Neutrophil (primary cell): Measurements from ENCODE around the gene ADCY2.

Experiments
- H3K27ac ChIP-seq: fragments of 200-600 bp; sonication (generic); 2 replicates; pipeline ENCODE4 v1.5.1; 2016; ENCODE audit warnings: mild to moderate bottlenecking, moderate library complexity
- H3K27me3 ChIP-seq: fragments of 200-600 bp; sonication (generic); 2 replicates; pipeline ENCODE4 v1.6.0; 2016; ENCODE audit warnings: mild to moderate bottlenecking
- H3K36me3 ChIP-seq: fragments of 200-600 bp; sonication (generic); 2 replicates; pipeline ENCODE4 v1.5.1; 2017
- H3K4me1 ChIP-seq, 2 experiments: fragments of 200-600 bp in 1 of 2; sonication (generic) in 1 of 2; 1 replicate in 1 of 2; 2 replicates in 1 of 2; pipeline versions ENCODE4 v1.5.1 to v1.6.1; 2013 to 2016; ENCODE audit warnings: low read depth in 1 of 2, low read length in 1 of 2, mild to moderate bottlenecking in 1 of 2, moderate library complexity in 1 of 2; ENCODE audit not compliant: control insufficient read depth in 1 of 2, insufficient read depth in 1 of 2
- H3K4me3 ChIP-seq, 2 experiments: fragments of 200-600 bp in 1 of 2; sonication (generic) in 1 of 2; 1 replicate in 1 of 2; 2 replicates in 1 of 2; pipeline ENCODE4 v1.5.1; 2013 to 2016; ENCODE audit warnings: low read depth in 1 of 2, low read length in 1 of 2, mild to moderate bottlenecking in 1 of 2, moderate library complexity in 1 of 2
- H3K9me3 ChIP-seq: fragments of 200-600 bp; sonication (generic); 2 replicates; pipeline ENCODE4 v1.5.1; 2016
- CTCF ChIP-seq: fragments of 200-600 bp; sonication (generic); IDR thresholded peaks from 2 replicates; pipeline ENCODE4 v1.5.1; 2016; ENCODE audit warnings: antibody characterized with exemption

Gene ADCY2

GRCh38 chr5:7852542-7852941 lies 456.6 kb downstream of the ADCY2 start:
- H3K4me3 ChIP-seq = no peak overlapping the region

DNA sequence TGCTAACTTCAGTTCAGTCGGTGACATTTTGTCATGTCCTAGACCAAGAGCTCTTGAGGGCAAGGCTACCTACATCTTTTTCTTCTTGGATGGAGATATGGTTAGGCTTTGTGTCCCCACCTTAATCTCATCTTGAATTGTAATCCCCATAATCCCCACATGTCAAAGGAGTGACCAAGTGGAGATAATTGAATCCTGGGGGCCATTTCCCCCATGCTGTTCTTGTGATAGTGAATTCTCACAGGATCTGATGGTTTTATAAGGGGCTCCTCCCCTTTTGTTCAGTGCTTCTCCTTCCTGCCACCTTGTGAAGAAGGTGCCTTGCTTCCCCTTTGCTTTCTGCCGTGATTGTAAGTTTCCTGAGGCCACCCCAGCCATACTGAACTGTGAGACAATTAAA lies 457.1 kb downstream of the ADCY2 start:
- no peak for TF ChIP-seq CTCF
- Histone ChIP-seq H3K27ac (no peak overlapping the region), H3K27me3 (peaks cover 61% of the 10 kb centered on the region), H3K4me3 (no peak overlapping the region), H3K4me1 (peaks cover 0 to 15% of the 10 kb centered on the region in 2 experiments), H3K9me3 (no peaks in the 10 kb centered on the region), H3K36me3 (peaks cover under 1% of the 10 kb centered on the region)

More at GRCh38 chr5:7852542-7852941, 456.6 kb downstream of the ADCY2 start:
- no peak for TF ChIP-seq CTCF
- H3K27me3 ChIP-seq = peaks cover 65% of the 10 kb centered on the region
- H3K36me3 ChIP-seq = no peaks in the 10 kb centered on the region
- H3K9me3 ChIP-seq = no peaks in the 10 kb centered on the region
- H3K4me1 ChIP-seq = peaks cover 0 to 15% of the 10 kb centered on the region in 2 experiments
- no peak overlapping the region for H3K27ac ChIP-seq

- Histone ChIP-seq H3K36me3 (peaks cover 26% of the 10 kb centered on the region), H3K4me3 (no peak overlapping the region), H3K27me3 (peaks cover 35% of the 10 kb centered on the region), H3K27ac (no peak overlapping the region), H3K4me1 (peaks cover 0 to 6% of the 10 kb centered on the region in 2 experiments), H3K9me3 (no peaks in the 10 kb centered on the region)
- TF ChIP-seq CTCF = no peak
Measured at GRCh38 chr5:7855611-7856010, 459.7 kb downstream of the ADCY2 start.

DNA sequence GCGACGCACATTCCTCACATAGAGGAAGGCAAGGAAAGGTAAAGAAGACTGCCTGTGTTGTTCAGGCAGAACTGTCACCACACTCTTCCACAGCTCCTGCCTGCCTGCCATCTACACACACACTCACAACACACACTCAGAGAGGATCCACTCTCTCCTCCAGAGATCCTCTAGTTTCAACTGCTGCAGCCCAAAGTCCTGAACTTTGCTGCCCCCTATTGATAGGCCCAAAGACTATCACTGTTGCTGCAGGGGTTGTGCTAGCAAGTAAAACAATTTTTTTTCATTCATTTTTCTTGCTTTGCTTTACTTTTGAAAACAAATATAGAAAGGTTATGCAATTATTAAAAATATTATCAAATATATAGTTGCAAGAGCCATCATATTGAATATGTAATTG lies 460.9 kb downstream of the ADCY2 start:
- Histone ChIP-seq H3K27ac (no peak overlapping the region), H3K36me3 (peaks cover 38% of the 10 kb centered on the region), H3K9me3 (no peaks in the 10 kb centered on the region), H3K4me1 (no peaks in the 10 kb centered on the region), H3K4me3 (no peak overlapping the region), H3K27me3 (peaks cover 22% of the 10 kb centered on the region)
- TF ChIP-seq CTCF = no peak

DNA sequence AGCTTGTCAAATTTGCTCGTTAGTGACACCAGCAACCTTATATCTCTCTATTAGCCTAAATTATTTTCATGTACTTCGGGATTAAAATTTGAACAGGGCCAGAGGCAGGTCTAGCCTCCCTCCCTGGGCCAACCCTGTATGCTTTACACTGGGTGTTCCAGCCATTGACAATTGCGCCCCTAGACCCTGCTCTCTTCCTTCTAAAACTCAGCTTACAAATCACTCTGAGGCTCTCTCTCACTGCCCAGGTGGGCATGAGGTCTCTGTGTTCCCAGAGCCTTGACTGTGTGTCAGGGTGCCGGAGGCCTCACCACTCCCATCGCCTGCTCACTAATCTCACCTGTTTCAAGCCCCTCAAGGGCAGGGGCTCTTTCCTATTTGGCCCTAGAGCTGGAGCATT lies 461.4 kb downstream of the ADCY2 start:
- no peak for TF ChIP-seq CTCF
- H3K27me3 ChIP-seq = peaks cover 17% of the 10 kb centered on the region
- H3K36me3 ChIP-seq = peaks cover 43% of the 10 kb centered on the region
- no peaks in the 10 kb centered on the region for H3K4me1 ChIP-seq
- H3K9me3 ChIP-seq = no peaks in the 10 kb centered on the region
- no peak overlapping the region for H3K4me3 ChIP-seq
- no peak overlapping the region for H3K27ac ChIP-seq
